Activated CD4-positive, alpha-beta T cell treated with anti-CD3 and anti-CD28 coated beads for 4 hours (primary cell): ENCODE data around the gene LAMB3.

ENCODE experiments used
- DNase-seq, 2 donors: peaks; one replicate each; pipeline ENCODE4 v3.0.0-alpha.2; 2020

LAMB3 gene

DNA sequence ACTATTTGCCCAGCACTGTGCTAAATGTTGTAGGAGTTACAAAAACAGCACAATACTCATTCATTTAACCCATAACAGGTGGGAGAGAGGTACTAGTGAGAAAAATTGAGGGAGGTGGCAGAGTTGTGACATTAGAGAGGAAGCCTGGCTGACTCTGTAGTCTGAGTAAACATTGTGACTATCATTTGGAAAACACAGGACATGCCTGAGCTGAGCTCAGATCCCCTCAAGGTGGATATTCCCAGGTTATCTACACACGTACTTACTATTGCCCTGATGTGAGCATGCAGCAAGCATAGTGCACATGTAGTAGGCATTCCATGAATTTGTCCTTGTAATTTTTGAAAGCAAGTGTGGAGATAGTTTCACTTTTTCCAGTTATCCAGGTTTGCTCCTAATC lies 57.8 kb downstream of the LAMB3 start:
- no peak for DNase-seq

DNA sequence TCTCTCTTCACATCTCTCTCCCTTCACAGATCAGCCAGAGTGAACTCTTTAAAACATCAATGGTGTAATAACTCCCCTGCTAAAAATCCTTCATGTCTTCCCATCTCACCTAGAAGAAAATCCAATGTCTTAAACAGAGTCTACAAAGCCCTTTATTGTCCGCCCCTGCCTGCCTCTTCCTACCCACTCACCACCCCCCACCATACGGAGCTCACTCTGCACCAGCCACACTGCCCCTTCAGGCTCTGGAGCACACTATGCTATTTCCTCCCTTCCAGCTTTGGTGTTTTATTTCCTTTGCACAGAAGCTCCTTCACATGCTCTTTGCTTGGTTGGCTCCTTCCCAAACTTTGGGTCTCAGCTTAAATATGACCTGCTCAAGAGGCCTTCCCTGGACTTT lies 58.5 kb downstream of the LAMB3 start:
- no peak for DNase-seq

DNA sequence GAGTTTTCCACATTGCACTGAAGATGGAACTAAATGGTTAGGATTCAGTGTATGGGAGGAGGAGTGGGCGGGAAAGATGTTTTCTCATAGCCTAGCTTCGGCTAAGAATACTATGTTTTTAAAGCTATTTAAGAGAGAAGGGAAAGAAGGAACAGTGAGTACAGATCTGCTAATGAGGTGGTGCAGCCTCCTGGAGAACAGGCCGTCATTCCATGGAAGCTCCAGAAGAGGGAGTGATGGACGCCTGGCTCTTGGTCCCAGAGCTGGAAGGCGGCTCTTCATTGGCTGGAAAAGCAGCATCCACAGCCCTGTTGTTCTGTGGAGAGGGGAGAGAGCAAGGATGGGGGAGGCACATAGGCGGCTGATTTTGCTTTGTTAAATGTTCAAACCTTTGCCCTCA lies 61.8 kb downstream of the LAMB3 start:
- DNase-seq = no peak

DNA sequence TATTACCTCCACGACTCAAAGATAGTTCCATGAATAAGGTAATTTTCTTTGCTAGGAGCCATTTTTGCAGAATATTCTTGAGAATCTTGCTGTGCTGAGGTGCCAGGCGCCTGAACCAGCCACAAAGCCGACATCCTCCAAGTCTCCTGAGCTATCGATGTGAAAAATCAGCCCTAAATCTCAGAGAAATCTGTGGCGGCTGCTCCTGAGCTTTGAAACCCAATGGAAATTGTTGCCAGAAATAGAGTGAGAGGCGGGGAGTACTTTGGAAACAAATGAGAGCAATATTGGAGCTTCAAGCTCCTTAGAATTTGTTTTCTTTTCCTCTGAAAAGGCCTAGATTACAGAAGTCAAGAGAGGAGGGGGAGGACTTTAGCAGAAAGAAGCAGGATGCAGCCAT lies 62.4 kb downstream of the LAMB3 start:
- DNase-seq = no peak

DNA sequence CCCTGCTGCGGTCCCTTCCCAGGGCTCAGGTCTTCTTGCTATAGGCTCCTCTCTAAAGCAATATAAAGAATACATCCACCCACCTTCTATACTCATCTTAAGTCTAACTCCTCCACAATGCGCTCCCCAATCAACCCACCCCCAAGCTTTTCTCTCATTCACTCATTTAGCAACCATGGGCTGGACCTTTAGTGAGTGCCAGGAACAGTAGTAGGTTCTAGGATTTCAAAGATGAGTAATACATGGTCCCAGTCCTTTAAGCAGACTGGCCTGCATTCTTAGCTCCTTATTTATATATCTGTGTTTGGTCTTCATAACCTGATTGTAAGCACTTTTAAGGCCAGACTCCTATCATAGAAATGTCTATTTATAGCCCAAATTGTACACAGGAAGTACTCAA lies 62.8 kb downstream of the LAMB3 start:
- no peak for DNase-seq

DNA sequence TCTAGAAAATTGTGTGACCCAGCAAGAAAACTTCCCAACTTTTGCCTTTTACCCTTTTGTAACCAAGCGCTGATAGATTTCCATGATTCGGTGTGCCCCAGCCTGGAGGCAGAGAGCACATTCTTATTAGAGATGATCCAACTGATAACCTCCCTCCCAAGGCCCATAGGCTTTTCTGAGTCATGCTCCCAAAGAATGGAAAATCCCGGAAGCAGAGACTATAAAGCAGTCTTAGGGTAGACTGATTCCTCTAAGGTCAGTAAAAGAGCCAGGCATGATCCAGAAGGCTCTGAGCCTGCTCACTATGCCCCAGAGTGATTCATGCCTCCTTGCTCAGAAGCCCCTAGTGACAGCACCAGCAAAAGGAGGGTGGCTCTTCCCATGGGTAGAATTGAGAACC lies 64.4 kb downstream of the LAMB3 start:
- no peak for DNase-seq

DNA sequence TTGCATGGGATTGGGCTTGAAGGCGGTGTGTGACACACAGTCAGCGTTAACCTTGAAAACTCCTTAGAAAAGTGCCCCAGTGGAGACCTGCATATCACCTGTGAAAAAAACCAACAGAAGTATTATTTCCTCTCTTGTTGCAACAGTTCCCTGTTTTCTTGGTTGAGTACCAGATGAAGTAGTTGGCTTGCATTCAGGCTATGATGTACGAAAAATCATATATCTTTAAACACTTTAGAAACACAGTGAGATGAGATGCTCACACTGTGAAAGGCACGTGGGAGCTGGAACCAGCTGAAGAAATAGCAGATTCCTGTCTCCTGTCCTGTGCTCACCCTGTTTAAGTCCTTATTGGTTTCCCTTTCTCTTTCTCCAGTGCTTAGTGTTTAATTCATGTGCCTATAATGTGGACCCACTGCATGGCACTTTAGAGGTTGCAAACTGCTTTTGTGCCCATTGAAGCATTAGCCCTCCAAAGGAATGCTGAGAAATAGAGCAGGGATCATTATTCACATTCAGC lies 65.9 kb downstream of the LAMB3 start:
- DNase-seq = no peak

DNA sequence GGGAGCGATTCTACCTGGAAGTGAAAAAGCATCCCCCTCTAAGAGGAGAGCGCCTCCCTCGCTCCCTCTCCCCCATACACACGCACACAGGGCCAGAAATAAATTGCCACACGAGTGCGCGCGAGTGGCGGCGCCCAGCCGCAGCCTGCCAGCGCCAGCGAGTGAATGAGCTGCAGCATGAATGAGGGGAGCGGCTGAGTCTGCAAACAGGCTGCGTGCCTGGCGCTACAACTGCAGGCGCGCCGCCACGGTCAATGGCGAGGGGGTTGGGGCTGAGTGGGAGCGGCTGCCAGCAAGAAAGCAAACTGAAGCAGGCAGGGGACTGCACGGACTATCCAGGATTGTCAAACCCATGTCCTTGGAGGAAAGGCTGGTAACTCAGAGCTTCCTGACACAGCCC lies 66.6 kb downstream of the LAMB3 start:
- no peak for DNase-seq

DNA sequence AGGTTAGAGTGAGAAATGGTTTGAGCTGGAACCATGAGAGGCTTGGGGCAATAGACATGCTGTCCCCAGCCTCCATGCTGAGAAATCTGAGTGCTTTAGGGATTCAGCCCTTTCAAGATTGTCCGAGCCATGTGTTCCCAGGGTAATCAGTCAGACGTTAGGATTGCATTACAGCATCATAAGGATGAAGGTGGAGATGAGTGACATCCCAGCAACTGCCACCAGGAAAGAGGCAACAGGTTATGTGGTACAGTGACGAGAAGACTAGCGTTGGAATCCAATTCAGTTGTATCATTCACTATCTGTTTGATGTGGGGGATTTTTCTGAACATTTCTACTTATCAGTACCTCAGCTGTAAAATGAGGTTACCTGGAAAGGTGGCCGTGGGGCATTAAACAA lies 67.0 kb downstream of the LAMB3 start:
- DNase-seq = no peak

DNA sequence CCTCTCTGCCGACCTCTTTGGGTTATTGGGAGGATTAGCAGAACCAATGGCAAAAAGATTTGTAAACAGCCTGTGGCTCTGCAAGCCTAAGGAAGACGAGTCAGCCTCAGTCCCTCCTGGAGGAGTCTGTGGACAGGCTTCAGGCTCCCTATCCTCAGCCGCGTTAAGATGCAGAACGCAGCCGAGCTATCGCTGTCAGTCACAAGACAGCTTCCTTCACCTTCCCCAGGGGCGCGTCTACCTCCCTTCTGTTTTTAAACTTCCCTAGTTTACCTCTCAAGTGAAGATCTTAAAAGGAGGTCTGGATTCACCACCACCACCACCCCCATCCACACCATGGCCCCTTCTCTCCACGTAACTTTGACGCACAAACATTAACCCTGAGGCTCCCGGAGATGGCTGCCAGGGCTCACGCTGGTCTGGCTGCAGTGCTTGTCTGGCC lies 68.0 kb downstream of the LAMB3 start:
- no peak for DNase-seq

DNA sequence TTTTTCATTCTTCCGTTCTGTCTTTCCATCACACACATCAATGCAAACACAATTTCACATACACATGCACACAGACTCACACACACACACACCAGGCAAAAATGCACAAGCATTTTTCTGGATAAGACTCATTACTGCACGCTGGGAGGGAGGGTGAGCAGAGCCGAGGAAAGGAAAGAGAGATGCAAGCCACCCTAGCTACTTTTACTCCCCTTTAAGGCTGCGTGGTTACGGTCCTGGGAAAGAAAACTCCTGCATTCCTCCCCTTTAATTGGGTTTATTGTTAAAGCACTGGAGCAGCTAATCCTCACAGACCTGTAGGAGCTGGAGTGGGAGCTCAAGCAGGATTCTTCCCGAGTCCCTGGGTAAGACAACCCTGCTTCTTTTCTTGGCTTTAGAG lies 68.8 kb downstream of the LAMB3 start, which contains the start of gene CAMK1G:
TSS of gene CAMK1G (plus strand) at position 307 of the 400 bp plus-strand sequence. CDS start 11,270 bp downstream, outside the sequence.
- DNase-seq = no peak

DNA sequence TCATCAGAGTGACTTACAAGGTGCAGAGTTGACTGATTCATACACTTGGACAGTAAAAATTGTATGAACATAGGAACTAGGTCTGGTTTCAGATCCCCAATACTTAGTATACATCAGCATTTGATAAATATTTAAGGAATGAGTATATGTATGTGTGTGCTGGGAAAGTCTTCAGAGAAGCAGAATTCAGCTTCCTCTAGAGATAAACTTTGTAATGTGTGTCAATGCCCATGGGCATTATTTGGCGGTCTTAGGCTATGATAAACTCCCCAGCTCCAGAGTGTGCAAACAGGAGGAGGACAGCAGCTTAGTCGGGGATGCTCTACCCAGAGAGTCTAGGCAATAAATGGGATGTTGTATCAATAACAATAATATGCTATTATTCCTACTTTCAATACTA lies 71.6 kb downstream of the LAMB3 start:
- DNase-seq = no peak

DNA sequence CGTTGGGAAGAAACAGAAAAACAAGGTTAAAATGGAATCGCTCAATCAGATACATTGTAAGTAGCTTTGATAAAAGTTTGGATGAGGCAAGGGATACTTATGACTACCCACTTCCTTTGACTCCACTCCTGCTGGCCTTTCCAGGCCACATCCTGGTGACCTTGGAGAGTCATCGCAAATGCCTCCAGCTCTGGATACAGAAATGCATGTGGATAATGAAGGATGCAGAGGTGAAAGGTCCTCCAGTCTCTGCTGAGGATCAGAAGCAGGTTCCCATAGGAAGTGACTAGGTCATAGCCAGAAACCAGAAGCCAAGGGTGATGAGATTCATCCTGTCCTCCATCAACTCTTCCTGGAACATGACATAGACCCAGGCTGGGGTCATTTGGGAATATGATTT lies 74.9 kb downstream of the LAMB3 start:
- no peak for DNase-seq

DNA sequence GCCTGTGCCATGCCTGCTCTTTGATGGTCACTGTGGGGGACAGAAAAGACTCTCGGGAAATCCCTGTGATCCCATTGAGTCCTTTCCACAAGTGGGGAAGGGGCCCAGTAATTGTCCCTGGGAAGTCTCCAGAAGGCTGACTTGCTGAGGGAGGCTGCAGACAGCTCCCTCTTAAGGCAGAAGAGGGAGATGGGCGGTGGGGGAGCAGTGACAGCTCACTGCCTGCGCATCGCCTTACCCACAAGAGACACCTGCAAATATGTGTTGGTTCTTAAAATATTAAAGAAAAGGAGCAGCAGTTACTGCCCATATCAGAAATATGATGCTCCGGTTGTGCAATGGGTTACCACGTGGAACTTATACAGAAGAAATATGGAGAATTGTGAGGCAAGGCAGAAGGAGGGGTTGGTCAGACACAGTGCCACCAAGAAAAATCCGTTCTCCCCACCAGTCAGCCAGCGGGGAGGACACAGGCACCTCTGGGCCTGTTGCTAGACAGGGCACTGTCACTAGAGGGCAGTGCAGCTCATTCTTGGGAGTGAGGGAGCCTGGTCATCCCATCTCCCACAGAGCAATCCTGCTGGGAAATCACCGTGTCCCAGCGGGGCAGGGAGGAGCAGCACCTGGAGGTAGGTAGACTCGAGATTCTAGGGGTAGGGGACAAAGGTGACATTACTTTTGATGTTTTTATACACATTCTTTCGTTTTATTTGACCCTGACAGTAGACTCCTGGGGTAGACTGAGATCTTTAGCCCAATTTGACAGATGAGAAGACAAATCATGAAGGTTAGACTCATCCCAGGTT lies 75.6 kb downstream of the LAMB3 start:
- DNase-seq = peak; percentile 54 to 71

DNA sequence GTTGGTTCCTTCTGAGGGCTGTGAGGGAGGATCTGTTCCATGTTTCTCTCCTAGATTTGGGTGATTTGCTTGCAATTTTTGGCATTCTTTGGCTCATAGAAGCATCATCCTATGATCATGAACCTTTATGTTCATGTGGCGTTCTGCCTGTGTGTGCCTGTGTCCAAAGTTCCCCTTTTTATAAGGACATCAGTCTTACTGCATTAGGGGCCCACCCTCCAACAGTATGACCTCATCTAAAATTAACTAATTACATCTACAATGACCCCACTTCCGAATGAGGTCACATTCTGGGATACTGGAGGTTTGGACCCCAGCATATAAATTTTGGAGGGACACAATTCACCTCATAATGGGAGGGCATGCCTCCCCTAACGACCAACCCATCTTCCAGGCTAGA lies 81.5 kb downstream of the LAMB3 start:
- no peak for DNase-seq

DNA sequence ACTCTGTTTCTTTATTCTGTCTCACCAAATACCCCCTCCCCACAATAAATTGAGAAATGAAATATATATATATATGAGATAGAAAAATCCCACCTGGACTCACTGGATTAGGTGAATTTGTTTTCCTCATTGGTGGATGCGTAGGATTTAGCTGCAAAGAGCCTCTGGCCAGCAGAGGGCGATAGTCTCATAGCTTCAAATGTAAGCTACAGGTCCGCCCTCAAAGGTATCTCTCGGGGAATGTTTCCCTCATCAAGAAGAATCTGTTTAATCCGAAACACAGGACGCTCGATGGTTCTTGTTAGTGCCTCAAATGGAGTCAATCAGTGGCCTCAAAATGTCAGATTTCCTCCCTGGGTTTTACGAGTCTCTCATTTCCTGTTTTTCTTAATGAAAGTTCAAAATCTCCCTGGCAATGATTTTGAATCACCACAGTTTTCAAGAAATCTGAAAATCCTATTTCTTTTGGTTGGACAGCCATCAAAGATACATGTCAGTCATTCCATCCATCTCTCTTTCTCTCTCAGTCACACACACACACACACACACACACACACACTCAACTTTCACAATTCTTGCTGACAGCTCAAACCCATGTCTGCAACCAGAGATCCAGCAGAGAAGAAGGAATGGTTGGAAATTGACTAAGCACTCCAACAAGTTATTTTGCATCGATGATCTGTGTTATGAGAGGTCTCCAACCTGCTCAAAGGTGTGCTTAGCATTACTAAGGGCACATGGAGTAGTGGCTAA lies 82.6 kb downstream of the LAMB3 start:
- peak; percentile 71 to 80 for DNase-seq

DNA sequence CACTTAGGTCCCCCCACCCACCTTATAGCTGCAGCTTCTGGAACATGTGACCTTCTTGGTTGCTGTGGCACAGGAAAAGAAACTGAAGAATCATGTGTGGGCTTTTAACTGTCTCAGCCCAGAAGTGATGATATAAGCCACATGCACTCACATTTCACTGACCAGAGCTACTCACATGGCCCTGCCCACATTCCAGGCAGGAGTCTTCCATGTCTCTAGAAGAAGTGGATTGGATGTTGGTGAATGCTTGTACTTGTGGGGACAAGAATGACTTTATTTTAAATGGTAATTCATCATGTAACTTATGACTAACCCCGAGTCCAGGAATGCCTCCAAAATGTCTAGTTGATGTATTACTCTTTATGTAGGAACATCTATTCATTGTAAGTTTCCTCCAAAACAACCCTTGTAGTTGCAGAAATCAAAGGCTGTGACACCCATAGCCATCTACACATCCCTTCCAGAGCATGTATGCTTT lies 84.5 kb downstream of the LAMB3 start:
- DNase-seq = no peak

DNA sequence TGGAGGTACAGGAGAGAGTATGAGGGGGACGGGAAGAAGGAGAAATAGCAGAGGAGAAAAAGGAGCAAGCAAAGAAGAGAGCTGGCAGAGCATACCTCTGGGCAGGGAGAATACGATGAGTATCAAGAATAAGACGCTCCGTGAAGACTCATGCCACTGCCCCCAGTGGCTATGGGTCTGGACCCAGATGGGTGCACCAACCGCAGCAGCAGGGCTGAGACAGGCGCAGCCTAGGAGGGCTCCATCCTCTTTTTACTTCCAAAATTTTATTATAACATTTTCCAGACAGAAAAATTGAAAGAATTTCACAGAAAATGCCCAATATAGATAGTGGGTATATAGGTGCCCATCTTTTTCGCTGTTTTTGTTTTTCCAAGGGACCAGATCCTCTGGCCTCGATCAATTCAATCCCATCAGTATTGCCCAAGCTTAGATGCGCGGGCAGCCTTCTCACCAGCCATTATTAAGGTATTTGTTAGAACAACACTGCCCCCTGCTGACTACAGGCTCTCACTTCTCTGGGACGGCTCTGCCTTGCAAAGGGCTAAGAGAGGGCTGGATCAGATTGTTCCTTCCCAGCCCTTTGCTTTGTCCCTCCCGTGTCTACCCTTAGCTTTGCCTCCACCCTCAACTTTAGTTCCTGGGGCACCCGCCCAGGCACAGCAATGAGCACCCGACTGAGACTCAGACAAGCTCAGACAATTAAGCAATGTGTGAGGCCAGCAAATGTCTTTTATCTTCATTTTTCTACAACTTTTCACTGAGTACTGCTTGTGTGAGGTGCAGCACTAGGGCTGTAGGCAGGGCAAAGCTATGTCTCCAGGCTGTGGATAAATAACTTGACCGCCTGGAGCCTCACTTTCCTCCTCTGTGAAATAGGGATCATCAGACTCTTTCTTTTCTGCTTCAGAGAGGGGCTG lies 86.2 kb downstream of the LAMB3 start:
- peak; percentile 65 to 79 for DNase-seq
